Measurements from ENCODE around the gene SLX9. TPM values are rescaled to one million over a fixed set of nuclear protein-coding genes. Genes with fewer than 3 reads are reported as not detected.

Gene SLX9
- total RNA-seq, 4 donors from 2014 or later: 20.8 to 59.3 (median 27.6) TPM

DNA sequence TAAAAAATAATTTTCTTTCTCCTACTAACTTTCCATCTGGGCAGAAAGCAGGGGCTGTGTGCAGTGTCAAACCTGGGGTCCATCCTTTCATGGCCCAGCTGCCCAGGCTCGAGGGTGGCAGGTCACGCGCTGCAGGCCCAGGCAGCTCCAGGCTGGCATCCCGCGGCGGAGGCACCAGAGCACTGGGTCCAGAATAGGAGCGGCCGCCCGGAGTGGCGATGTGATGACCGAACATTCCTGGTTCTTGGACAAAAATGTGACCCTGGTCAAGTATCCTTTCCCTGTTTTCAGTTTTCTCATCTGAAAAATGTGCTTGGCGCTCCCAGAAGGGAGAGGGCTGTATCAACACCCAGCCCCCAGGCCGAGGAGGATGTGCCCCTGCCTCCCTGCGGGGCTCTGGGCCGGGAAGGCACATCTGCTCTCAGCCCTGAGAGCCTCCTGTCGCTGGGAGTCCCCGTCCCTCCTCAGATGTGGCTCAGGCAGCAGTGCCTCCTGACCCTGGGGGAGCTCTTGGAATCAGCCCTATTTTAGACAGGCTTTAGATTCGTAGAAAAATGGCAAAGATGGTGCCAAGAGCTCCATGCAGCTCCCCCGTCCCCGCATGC, 29.3 kb downstream of the SLX9 start:
- H3K27me3 ChIP-seq: no peaks in the 10 kb centered on the region
- H3K27ac ChIP-seq (replicated peaks in 1 of 4): peak overlapping the region; percentile 78 to 92 (median 80)
- DNase-seq (ENCODE audit: extremely low spot score): no peak
- peaks cover 43 to 97% (median 94%) of the 10 kb centered on the region in 4 donors for H3K4me1 ChIP-seq
- TF ChIP-seq, protein P1, sequence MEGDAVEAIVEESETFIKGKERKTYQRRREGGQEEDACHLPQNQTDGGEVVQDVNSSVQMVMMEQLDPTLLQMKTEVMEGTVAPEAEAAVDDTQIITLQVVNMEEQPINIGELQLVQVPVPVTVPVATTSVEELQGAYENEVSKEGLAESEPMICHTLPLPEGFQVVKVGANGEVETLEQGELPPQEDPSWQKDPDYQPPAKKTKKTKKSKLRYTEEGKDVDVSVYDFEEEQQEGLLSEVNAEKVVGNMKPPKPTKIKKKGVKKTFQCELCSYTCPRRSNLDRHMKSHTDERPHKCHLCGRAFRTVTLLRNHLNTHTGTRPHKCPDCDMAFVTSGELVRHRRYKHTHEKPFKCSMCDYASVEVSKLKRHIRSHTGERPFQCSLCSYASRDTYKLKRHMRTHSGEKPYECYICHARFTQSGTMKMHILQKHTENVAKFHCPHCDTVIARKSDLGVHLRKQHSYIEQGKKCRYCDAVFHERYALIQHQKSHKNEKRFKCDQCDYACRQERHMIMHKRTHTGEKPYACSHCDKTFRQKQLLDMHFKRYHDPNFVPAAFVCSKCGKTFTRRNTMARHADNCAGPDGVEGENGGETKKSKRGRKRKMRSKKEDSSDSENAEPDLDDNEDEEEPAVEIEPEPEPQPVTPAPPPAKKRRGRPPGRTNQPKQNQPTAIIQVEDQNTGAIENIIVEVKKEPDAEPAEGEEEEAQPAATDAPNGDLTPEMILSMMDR (IDR thresholded peaks at IDR 0.05): no peak
- TF ChIP-seq POLR2AphosphoS5 (IDR thresholded peaks at IDR 0.05): no peak
- no peak for TF ChIP-seq POLR2A (IDR thresholded peaks at IDR 0.05; ENCODE audit: low read depth)
- TF ChIP-seq EP300 (IDR thresholded peaks at IDR 0.05): no peak
- 88% methylated on average over 20 of the region's 20 CpGs for WGBS
- H3K9me3 ChIP-seq: no peaks in the 10 kb centered on the region
- intact Hi-C loops (cut with DNase I): no loop called here
- H3K4me3 ChIP-seq: peak overlapping the region in 2 of 4 donors; percentile 7 to 17
- H3K36me3 ChIP-seq: peaks cover 0 to 41% (median 23%) of the 10 kb centered on the region in 4 donors

DNA sequence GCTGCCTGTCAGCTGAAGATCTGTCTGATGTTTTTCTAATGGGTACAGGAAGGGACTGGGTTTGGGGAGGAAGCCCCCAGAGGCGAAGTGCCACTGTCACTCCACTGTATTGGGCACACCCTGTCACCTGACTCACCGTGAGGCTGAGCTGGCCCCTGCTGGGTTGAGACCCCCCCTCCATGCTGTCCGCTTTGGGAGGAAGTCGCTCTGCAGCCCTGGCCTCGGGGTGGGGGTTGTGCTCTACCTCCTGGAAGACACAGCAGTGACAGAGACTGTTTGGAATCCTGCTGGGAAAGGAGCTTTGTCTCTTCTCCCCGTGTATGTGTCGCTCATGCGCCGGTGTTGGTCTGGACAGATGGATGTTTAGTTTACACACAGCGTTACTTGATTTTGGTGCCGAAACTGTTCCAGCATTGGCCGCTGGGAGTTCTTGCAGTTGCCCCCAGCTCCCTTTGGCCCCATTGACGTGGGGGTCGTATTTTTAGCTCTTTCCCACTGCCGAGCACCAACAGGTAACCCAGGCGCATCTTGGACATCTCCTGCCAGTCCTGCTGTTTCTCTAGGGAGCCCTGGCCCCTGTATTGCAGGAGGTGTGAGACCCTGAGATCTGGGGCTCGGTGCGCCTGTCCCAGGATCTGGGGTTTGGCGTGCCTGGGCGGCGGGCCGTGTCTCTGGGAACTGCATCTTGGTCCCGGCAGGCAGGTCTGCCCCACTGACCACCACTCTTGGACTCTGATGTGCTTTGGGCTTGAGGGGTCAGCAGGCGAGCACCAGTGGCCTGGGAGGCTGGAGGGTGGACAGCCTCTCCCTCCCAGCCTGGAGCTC, 30.3 kb downstream of the SLX9 start:
- peaks cover 42 to 93% (median 91%) of the 10 kb centered on the region in 4 donors for H3K4me1 ChIP-seq
- peak overlapping the region in 3 of 4 donors; percentile 7 to 17 (median 13) for H3K4me3 ChIP-seq
- peak overlapping the region; percentile 78 to 92 (median 80) for H3K27ac ChIP-seq (replicated peaks in 1 of 4)
- 70% methylated on average over 11 of the region's 24 CpGs for whole genome bisulfite sequencing
- DNase-seq (ENCODE audit: extremely low spot score): no peak
- H3K36me3 ChIP-seq: peaks cover 0 to 46% (median 30%) of the 10 kb centered on the region in 4 donors
- intact Hi-C loops (cut with DNase I): no loop called here
- TF ChIP-seq, protein P1 (IDR thresholded peaks at IDR 0.05): peak in 1 of 3 experiments; percentile 4
- TF ChIP-seq EP300 (IDR thresholded peaks at IDR 0.05) (peak; percentile 19), POLR2A (IDR thresholded peaks at IDR 0.05; ENCODE audit: low read depth) (no peak), POLR2AphosphoS5 (IDR thresholded peaks at IDR 0.05) (peak; percentile 44 to 73)
- no peaks in the 10 kb centered on the region for H3K9me3 ChIP-seq
- no peaks in the 10 kb centered on the region for H3K27me3 ChIP-seq

DNA sequence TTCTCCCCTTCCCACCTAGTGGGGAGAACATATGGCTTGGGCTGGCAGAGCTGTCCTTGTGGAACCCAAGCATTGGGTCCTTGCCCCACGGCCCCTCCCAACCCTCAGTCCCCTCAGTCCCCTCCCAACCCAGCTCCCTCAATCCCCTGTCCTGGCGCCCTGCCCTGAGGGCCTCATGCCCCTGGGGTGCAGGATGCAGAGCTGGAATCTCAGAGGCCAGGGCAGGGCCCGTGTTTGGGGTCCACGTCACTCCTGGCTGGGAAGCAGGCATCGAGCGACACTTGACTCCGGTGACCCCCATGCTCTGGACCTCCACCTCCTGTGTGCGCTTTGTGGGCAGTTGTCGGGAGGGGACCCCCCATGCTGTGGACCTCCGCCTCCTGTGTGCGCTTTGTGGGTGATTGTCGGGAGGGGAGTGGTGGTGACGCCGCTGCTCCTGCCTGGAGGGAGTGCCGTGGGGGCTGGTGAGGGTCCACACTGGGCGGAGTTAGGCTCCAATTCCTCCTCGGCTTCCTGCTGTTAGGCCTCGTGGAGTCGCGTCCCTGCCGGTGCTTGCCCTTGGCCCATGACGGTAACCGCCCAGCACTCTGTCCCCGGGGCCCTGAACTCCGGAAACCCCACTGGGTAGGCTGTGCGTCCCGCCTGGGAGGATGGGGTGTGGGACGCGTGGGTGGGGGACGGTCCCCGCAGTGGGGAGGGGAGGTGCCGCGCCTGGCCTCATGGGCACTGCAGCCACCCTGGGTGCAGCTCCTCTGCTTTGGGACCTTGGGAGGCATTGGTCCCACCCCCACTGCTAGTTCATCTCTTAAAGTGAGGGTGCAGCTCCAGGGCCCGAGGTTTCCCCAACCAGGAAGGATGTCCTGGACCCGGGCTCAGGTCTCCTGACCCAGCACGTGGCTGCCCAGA, 31.2 kb downstream of the SLX9 start:
- peaks cover 34 to 93% (median 91%) of the 10 kb centered on the region in 4 donors for H3K4me1 ChIP-seq
- H3K27me3 ChIP-seq: no peaks in the 10 kb centered on the region
- intact Hi-C loops (cut with DNase I): no loop called here
- TF ChIP-seq POLR2AphosphoS5 (IDR thresholded peaks at IDR 0.05) (no peak), EP300 (IDR thresholded peaks at IDR 0.05) (no peak), POLR2A (IDR thresholded peaks at IDR 0.05; ENCODE audit: low read depth) (no peak)
- TF ChIP-seq, protein P1 (IDR thresholded peaks at IDR 0.05): no peak
- peak overlapping the region; percentile 78 to 92 (median 80) for H3K27ac ChIP-seq (replicated peaks in 1 of 4)
- peaks cover 0 to 53% (median 38%) of the 10 kb centered on the region in 4 donors for H3K36me3 ChIP-seq
- no peaks in the 10 kb centered on the region for H3K9me3 ChIP-seq
- WGBS: 83% methylated on average over 25 of the region's 36 CpGs
- peak overlapping the region in 1 of 4 donors; percentile 17 for H3K4me3 ChIP-seq
- DNase-seq (ENCODE audit: extremely low spot score): no peak

DNA sequence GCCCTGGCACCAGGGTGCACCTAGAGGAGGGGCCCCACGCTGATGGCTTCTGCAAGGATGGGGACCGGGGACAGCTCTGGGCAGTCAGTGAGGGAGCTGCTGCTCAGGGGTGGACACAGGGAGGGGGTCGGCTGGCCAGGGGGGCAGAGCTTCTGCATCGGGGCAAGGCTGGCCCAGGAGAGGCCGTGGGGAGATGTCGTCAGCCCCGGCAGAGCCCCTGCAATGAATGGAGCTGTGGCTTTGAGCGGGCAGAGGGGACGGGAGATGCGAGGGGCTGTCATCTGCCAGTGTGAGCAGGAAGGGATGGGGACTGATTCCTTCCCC, 31.8 kb downstream of the SLX9 start:
- WGBS: 88% methylated on average over 9 of the region's 10 CpGs
- Histone ChIP-seq H3K27ac (replicated peaks in 1 of 4) (peak overlapping the region in 3 of 4 donors; percentile 78 to 92 (median 81)), H3K27me3 (no peaks in the 10 kb centered on the region), H3K4me3 (no peak overlapping the region), H3K4me1 (peaks cover 27 to 93% (median 91%) of the 10 kb centered on the region in 4 donors), H3K36me3 (peaks cover 0 to 55% (median 44%) of the 10 kb centered on the region in 4 donors), H3K9me3 (no peaks in the 10 kb centered on the region)
- TF ChIP-seq POLR2A (IDR thresholded peaks at IDR 0.05; ENCODE audit: low read depth) (no peak), POLR2AphosphoS5 (IDR thresholded peaks at IDR 0.05) (no peak), EP300 (IDR thresholded peaks at IDR 0.05) (no peak)
- TF ChIP-seq, protein P1 (IDR thresholded peaks at IDR 0.05): no peak
- intact Hi-C loops (cut with DNase I): no loop called here
- DNase-seq (ENCODE audit: extremely low spot score): no peak

All from esophagus muscularis mucosa (tissue), 4 donors.